ENCODE data around the gene LRP5. TPM values are rescaled to one million over a fixed set of nuclear protein-coding genes. Genes with fewer than 3 reads are reported as not detected.

Gene LRP5
- total RNA-seq (100 to 1,000 TPM in 2 of 5 donors, 10 to 100 TPM in 3; 36.5 to 152 (median 64.7) TPM), polyA plus RNA-seq (10 to 100 TPM; 11.8 to 42.4 (median 26.6) TPM)
- long read RNA-seq, donor 1, partial matches to known transcripts: 6 of 6 reads
- long read RNA-seq, donor 1, other reads (novel, unspliced or antisense): 0 of 6 reads
- long read RNA-seq, donor 2, full-length matches to known transcripts: 3 of 8 reads
- long read RNA-seq, donor 2, partial matches to known transcripts: 5 of 8 reads
- long read RNA-seq, donor 2, other reads (novel, unspliced or antisense): 0 of 8 reads
- long read RNA-seq, donor 3, full-length matches to known transcripts: 2 of 2 reads
- long read RNA-seq, donor 3, partial matches to known transcripts: 0 of 2 reads
- long read RNA-seq, donor 3, other reads (novel, unspliced or antisense): 0 of 2 reads
- long read RNA-seq, donor 4: 0 reads
- long read RNA-seq, donor 5, full-length matches to known transcripts: 3 of 9 reads
- long read RNA-seq, donor 5, partial matches to known transcripts: 6 of 9 reads
- long read RNA-seq, donor 5, other reads (novel, unspliced or antisense): 0 of 9 reads
- long read RNA-seq, donor 6, full-length matches to known transcripts: 8 of 27 reads
- long read RNA-seq, donor 6, partial matches to known transcripts: 19 of 27 reads
- long read RNA-seq, donor 6, other reads (novel, unspliced or antisense): 0 of 27 reads
- long read RNA-seq, donor 7, partial matches to known transcripts: 0 of 3 reads
- long read RNA-seq, donor 7, other reads (novel, unspliced or antisense): 0 of 3 reads
- long read RNA-seq, donor 8, full-length matches to known transcripts: 7 of 12 reads
- long read RNA-seq, donor 8, partial matches to known transcripts: 5 of 12 reads
- long read RNA-seq, donor 8, other reads (novel, unspliced or antisense): 0 of 12 reads
- long read RNA-seq, donor 9, partial matches to known transcripts: 16 of 16 reads
- long read RNA-seq, donor 9, other reads (novel, unspliced or antisense): 0 of 16 reads
- long read RNA-seq, donor 10, full-length matches to known transcripts: 4 of 4 reads
- long read RNA-seq, donor 10, partial matches to known transcripts: 0 of 4 reads
- long read RNA-seq, donor 10, other reads (novel, unspliced or antisense): 0 of 4 reads

DNA sequence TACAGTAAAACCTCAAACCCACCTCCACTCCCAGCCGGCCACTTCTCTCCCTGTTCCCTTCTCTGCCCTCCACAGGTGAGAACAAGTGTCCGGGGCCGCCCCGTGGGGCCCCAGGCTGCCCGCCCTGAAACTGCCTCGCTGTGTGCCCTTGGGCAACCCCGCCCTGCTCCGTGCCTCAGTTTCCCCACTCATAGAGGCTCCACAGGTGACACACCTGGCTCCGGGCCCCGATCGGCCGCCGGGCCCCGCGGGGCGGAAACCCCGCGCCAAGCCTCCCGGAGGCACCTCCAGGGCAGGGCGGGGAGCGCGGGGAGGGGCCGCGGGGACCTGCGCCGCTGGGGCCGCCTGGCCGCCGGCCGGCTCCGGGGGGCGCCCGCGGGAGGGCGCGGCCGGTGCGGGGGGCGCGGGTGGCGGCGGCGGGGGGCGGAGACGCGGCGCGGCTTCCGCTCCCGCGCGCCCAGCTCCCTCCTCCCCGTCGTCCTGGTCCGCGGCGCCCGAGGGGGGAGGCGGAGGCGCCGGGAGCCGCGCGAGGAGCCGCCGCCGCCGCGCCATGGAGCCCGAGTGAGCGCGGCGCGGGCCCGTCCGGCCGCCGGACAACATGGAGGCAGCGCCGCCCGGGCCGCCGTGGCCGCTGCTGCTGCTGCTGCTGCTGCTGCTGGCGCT lies at the start of gene LRP5:
Gene LRP5 (plus strand): TSS at position 475 of the 663 bp plus-strand sequence. CDS start 124 bp downstream, at position 599.
- peak in 1 of 2 donors; percentile 86 for DNase-seq
- peaks cover 39 to 50% (median 45%) of the 10 kb centered on the region in 4 donors for H3K4me1 ChIP-seq
- no peaks in the 10 kb centered on the region for H3K36me3 ChIP-seq
- peak within 1 kb of the TSS; percentile 71 to 86 (median 72) for H3K4me3 ChIP-seq
- intact Hi-C loops (cut with DNase I; ENCODE audit: low total_unique reads): loop anchor here (10.0 kb wide), 1 partner anchor 73 kb away; no protein-coding TSS in a partner anchor
- TF ChIP-seq POLR2AphosphoS5 (IDR thresholded peaks at IDR 0.05) (no peak), EP300 (IDR thresholded peaks at IDR 0.05) (no peak), POLR2A (IDR thresholded peaks at IDR 0.05) (no peak), CTCF (IDR thresholded peaks at IDR 0.05) (no peak)
- peaks cover 0 to 11% (median 0%) of the 10 kb centered on the region in 3 donors for H3K27me3 ChIP-seq
- WGBS, 5 donors: 5 to 35% (median 8%) methylated on average over 8 to 58 of the region's 85 CpGs
- H3K9me3 ChIP-seq: no peaks in the 10 kb centered on the region
- peak within 1 kb of the TSS; percentile 71 to 89 (median 83) for H3K27ac ChIP-seq

DNA sequence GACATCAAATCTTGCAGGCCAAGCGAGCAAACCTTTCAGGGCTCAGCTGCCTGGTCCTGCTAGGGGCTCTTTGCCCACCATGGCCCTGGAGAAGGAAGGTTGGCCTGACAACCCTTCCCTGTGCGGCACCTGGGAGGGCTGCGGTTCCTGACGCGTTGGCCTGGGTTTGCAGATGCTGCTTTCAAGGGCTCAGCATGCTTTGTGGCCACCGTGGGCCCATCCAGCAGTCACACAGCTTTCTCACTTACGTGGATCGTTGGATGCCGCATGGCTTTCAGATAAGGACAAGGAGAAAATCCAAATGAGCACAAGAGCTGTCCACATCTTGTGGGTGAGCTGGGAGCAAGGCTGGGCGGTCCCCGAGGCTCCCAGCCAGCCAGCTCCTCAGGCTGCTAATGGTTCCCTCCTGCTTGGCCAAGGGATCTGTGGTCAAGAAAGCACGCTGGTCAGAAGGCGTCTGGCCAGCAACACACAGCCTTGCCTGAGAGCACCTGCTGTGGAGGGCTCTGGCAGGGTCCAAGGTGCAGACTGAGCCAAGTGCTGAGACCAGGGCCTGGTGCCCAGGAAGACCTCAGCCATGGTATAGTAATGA lies 48.9 kb upstream of the LRP5 start:
- Histone ChIP-seq H3K9me3 (no peaks in the 10 kb centered on the region), H3K27me3 (no peaks in the 10 kb centered on the region), H3K27ac (no peak overlapping the region), H3K36me3 (peaks cover 43 to 77% (median 77%) of the 10 kb centered on the region in 4 donors), H3K4me1 (peaks cover 7 to 31% (median 28%) of the 10 kb centered on the region in 4 donors), H3K4me3 (no peak overlapping the region)
- DNase-seq: no peak
- intact Hi-C loops (cut with DNase I; ENCODE audit: low total_unique reads): loop anchor here (10.0 kb wide), 1 partner anchor 121 kb away; no protein-coding TSS in a partner anchor
- TF ChIP-seq EP300 (IDR thresholded peaks at IDR 0.05) (no peak), POLR2AphosphoS5 (IDR thresholded peaks at IDR 0.05) (no peak), POLR2A (IDR thresholded peaks at IDR 0.05) (no peak), CTCF (IDR thresholded peaks at IDR 0.05) (no peak)
- WGBS, 5 donors: 83 to 95% (median 91%) methylated on average over 10 to 13 of the region's 13 CpGs

DNA sequence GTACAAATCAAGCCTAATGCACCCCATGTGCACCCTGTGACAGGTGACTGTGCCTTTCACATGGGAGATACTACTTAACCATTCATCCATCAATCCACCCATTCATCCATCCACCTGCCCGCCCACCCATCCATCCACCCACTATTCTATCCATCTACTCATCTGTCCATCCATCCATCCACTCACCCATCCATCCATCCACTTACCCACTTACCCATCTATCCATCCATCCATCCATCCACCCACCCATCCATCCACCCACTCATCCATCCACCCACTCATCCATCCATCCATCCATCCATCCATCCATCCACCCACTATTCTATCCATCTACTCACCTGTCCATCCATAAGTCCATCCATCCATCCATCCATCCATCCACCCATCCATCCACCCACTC lies 48.1 kb upstream of the LRP5 start:
- H3K4me3 ChIP-seq: no peak overlapping the region
- no peaks in the 10 kb centered on the region for H3K9me3 ChIP-seq
- TF ChIP-seq CTCF (IDR thresholded peaks at IDR 0.05) (no peak), POLR2AphosphoS5 (IDR thresholded peaks at IDR 0.05) (no peak), EP300 (IDR thresholded peaks at IDR 0.05) (no peak), POLR2A (IDR thresholded peaks at IDR 0.05) (no peak)
- intact Hi-C loops (cut with DNase I; ENCODE audit: low total_unique reads): loop anchor here (10.0 kb wide), 1 partner anchor 121 kb away; no protein-coding TSS in a partner anchor
- no peaks in the 10 kb centered on the region for H3K27me3 ChIP-seq
- no peak overlapping the region for H3K27ac ChIP-seq
- WGBS, 5 donors: 94 to 100% (median 100%) methylated on average over 1 of the region's 1 CpG
- H3K36me3 ChIP-seq: peaks cover 43 to 77% (median 77%) of the 10 kb centered on the region in 4 donors
- H3K4me1 ChIP-seq: peaks cover 7 to 38% (median 33%) of the 10 kb centered on the region in 4 donors
- no peak for DNase-seq
